ENCODE data around the gene LMBR1.
"Not testable (repeated sequence)": the region's sequence is repeated elsewhere in the genome, so short reads cannot be mapped to it uniquely, and the experiment has no call there.

The LMBR1 gene

DNA sequence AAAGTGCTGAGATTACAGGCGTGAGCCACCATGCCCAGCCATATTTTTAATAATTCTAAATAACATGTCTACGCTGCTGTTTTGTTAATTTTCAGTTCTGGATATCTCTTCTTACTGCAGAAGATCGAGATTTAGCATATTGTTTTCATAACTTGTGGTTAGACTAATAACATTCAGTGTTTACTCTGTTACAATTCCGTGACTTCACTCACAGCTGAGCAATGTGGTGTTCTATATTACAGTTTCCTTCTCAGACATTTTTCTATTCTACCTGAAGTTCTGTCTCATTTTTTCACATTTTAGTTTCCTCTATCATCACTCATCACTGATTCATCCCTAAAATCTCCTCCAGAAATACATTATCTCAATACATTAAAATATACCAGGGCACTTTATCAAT, 241.5 kb downstream of the LMBR1 start:
- no peak for DNase-seq

DNA sequence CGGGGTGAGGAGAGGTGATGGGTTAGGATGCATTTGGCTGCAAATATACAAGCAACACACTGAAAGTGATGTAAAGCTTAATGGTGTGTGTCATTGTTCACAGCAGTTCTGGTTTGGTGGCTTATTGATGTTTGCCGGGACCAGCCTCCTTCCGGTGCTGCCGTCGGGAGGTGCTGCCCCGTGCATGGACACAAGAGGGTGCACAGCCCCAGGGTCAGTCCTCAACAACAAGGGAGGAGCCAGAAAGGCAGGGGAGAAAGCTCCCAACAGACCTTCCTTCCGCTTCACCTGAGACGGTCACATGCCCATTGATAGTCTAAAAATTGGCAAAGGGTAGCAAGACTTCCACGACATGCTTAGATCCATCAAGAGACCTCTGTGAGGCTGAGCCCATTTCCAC, 242.9 kb downstream of the LMBR1 start:
- DNase-seq: no peak

DNA sequence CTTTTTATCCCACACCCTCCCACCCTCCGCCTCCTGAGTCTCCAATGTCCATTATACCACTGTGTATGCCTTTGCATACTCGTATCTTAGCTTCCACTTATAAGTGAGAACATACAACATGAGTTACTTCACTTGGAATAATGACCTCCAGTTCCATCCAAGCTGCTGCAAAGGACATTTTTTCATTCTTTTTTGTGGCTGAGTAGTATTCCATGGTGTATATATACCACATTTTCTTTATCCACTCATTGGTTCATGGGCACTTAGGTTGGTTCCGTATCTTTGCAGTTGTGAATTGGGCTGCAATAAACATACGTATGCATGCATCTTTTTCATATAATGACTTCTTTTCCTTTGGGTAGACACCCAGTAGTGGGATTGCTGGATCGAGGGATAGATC, 245.7 kb downstream of the LMBR1 start:
- not testable (repeated sequence) for DNase-seq

DNA sequence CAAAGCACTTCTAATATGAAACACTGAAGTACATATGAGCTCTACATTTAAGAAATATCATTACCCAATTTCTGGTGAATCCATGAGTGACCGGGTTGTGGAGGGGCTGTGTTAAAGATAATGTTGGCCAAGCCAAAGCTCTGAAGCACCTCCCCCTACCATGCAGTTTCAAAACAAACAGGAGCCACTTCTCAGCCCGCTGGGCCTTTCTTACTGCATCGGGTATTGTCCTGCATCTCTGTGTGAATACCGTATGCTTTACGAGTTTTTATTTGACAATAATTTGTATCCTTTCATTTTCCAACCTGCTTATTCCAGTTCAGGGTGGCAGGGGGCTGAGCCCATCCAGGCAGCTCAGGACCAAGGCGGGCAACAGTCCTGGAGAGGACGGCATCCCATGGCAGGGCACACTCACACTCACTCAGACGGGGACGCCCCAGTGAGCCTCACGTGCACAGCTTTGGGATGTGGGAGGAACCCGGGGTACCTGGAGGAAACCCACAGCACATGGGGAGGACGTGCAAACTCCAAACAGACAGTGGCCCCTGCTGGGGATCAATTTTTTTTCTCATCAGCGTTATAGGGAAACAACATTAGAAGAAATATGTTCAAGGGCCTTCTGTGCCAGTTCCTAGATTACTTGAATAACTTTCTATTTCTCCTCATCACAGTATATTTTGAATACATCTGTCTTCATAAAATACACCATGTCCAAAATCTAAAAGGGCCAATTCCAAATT, 250.5 kb downstream of the LMBR1 start:
- no peak for DNase-seq

DNA sequence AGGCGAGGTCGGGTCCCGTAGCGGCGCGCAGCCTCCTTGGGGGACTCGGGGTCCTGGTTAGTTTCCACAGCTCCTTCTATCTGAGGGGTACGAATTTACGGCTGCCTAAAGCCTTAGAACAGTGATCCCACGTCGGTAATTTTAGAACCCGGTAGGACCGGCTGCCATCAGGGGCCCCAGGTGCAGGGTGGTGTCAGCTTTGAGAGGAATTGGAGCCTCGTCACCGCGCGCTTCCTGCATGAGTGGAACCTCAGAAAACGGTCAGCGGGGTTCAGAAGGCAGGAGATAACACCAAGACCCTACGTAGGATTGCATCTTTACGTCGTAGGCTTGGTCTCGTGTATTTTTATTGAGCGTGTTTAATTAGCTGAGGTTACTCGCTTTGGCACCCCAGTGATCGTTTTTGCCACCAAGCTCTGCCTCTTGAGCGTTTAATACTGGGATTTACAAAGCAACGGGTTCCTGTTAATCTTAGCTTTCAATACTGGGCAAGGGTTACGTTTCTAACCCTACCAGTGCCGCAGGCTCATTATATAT, 252.0 kb downstream of the LMBR1 start:
- DNase-seq: peak; percentile 60

DNA sequence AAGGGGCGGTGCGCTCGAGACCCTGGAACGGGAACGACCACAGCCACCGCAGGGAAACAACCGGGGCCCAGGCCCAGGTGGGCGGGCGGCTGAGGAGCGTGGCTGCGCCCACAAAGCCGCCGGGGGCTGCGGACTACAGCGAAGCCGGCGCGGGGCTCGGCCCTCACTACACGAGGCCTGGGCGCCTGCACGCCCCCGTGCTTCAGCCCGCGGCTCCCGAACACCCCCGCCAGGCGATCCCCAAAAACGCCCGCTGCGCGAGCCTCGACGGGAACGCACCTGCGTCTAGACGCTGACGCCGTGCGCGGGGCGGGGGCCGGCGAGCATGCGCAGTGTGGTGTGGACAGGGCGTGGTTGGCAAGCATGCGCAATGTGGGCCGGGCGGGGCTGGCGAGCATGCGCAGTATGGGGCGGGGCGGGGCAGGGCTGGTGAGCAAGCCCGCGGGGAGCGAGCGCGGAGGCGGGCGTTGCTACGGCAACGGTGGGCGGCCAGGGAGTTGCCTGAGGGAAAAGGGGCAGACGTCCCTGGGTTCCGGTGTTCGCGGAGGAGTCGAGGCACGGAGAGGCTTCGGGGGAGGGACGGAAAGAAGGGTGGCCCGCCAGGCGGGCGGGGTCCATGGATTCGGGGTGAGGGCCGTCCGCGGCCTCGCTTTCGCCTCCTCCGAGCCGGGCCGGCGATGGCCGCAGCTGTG, 252.6 kb downstream of the LMBR1 start, which contains the start of gene RNF32:
Gene RNF32, plus strand, starts transcription at position 518 of the 692 bp plus-strand sequence. CDS start 3,104 bp downstream, outside the sequence.
- peak; percentile 92 for DNase-seq

DNA sequence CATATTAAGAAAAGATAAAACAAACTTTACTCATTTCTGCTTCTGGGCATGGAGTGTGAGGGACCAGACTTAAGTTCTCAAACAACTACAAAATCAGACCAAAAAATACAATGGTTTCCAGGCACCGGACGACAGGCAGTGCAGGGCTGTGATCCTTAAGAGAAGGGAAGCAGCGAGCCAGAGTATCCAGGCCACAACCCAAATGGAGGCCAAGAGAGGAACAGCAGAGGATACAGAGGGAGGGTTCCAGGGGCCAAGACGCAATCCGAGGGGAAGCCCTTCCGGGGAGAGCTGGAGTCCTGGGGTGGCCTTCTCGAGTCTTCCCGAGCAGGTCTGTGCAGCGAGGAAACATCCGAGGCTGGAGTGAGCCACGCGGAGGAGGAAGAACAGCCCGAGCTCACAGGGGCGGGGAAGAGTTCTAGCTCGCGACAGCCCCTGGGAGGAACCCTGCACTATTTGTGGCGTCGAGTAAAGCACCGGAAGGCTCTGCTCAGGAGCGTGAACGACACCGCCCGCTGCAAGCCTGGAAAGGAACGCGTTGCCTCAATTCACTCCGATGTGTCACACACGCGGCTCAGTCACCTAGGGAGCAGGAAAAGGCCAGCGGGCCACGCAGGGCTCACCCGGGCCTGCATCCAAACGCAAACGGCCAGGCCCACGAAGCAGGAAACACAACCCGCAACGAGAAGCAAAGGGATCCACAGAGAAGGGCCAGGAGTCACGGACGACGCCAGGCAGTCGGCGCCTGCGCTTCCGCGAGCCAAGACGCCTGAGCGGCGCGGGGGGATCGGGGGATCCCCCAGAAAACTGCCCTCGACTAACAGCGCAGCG, 253.3 kb downstream of the LMBR1 start:
- DNase-seq: no peak

DNA sequence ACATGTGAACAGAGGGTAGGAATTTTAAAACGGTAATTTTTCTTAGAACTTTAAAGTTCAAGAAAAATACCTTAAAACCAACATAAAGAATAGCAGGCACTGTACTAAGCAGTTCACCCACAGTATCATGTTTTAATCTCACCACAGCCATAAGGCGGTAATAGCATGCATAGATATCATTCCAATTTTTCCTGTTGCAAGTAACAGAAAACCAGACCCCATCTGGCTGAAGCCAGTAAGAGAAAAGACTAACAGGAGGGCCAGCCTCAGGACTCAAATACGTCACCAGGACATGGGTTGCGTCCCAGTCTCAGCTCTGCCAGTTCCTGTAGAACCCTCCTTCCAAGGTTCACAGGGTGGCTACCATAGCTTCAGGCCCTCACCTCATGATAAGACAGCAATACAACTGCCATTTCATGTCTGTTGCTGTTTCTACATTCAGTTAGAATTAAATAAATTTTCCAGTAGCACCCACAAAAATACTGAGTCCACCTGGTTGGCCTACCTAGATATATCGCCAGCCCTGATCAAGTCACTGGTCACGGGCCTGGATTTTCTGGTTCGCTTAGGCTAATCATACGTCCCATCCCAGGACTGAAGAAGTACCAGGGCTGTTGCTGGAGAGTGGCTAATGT, 254.4 kb downstream of the LMBR1 start:
- no peak for DNase-seq

DNA sequence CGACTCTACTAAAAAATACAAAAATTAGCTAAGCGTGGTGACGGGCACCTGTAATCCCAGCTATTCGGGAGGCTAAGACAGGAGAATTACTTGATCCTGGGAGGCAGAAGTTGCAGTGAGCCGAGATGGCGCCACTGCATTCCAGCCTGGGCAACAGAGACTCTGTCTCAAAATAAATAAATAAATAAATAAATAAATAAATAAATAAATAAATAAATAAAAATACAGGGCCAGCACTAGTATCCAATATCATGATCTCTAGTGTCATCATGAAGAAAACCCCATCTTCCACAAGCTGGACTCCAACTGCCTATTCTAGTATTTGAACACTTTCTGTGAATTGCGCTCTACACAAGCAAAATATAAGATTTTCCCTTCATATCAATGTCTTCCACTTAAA, 255.9 kb downstream of the LMBR1 start:
- not testable (repeated sequence) for DNase-seq

DNA sequence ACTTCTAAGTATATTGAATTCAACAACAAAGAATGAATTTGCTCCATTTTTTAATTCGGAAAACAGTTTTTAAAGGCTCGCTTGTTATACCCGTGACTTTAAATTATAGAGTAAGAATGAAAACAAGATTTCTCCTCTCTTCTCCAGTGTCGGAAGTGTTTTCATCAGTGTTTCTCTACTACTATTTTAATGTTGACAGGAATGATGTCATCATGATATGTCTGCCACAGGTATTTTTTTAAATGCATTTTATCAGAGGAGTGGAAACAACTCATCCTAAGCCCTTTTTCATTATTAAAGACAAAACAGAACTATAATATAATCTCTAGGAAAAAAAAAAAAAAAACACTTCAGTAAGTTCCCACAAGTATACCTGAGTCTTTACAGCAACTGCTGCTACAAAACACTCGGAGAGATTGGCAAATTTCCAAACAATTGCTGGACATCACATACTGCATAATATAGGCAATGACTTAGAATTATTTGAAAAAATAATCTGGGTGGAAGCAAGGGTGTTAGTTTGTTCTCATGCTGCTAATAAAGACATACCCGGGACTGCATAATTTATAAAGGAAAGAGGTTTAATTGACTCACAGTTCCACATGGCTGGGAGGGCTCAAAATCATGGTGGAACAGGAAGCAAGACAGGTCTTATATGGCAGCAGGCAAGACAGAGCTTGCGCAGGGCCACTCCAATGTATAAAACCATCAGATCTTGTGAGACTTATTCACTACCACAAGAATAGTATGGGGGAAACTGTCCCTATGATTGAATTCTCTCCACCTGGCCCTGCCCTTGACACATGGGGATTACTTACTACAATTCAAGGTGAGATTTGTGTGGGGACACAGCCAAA, 257.2 kb downstream of the LMBR1 start:
- DNase-seq: no peak

DNA sequence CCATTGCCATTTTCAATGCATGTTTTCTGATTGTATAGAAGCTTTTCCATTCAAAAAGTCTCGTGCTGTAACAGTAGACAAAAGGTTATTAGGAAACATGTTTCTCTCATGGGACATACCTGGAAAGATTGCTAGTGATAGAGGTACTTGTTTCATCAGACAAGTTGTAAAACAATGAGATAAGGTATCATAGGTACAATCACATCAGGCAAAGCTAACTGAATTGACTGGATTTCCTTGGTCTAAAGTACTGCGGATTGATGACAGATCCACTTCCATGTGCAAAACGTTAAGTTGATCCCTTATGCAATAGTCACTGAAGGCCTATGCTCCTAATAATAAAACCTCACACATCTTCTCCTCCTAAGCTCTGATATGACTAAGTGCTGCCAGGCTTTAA, 258.9 kb downstream of the LMBR1 start:
- no peak for DNase-seq

DNA sequence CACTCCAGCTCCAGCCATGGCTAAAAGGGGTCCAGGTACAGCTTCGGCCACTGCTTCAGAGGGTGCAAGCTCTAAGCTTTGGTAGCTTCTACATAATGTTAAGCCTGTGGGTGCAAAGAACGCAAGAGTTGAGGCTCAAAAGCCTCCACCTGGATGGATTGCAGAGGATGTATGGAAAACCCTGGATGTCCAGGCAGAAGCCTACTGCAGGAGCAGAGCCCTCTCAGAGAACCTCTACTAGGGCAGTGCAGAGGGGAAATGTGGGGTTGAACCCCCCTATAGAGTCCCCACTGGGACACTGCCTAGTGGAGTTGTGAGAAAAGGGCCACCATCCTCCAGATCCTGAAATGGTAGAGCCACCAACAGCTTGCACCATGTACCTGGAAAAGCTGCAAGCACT, 263.1 kb downstream of the LMBR1 start:
- no peak for DNase-seq

DNA sequence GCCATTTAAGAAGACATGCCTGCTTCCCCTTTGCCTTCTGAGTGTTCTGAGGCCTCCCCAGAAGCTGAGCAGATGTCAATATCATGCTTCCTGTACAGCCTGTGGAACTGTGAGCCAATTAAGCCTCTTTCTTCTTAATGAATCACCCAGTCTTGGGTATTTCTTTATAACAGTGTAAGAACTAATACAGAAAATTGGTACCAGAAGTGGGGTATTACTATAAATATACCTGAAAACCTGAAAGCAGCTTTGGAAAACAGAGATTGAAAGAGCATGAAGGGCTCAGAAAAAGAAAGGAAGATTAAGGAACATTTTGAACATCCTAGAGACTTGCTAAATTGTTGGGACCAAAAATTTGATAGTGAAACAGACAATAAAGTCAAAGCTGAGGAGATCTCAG, 264.4 kb downstream of the LMBR1 start:
- no peak for DNase-seq

Measured in NCI-H146 (cell line).